Progenitor cell of endocrine pancreas (in vitro differentiated cells): ENCODE data around the gene MRPS22. TPM values are rescaled to one million over a fixed set of nuclear protein-coding genes. Genes with fewer than 3 reads are reported as not detected.
"Not testable (repeated sequence)": the region's sequence is repeated elsewhere in the genome, so short reads cannot be mapped to it uniquely, and the experiment has no call there.

ENCODE experiments used
- DNase-seq: peaks from one replicate; pipeline ENCODE4 v3.0.0; 2021; ENCODE audit warnings: low spot score; ENCODE audit not compliant: unreplicated experiment
- H3K27ac Mint-ChIP-seq: 2 replicates; pipeline ENCODE4 v1.8.0; 2021; ENCODE audit warnings: mild to moderate bottlenecking, moderate library complexity, mixed read lengths
- H3K27me3 Mint-ChIP-seq: 2 replicates; pipeline ENCODE4 v1.8.0; 2021; ENCODE audit warnings: mixed read lengths
- H3K36me3 Mint-ChIP-seq: 2 replicates; pipeline ENCODE4 v1.8.0; 2022; ENCODE audit warnings: mixed read lengths; ENCODE audit not compliant: insufficient read depth
- H3K4me1 Mint-ChIP-seq: 2 replicates; pipeline ENCODE4 v1.8.0; 2021; ENCODE audit warnings: low read depth, mixed read lengths
- H3K4me3 Mint-ChIP-seq: 2 replicates; pipeline ENCODE4 v1.8.0; 2021; ENCODE audit warnings: low read depth, mild to moderate bottlenecking, moderate library complexity, mixed read lengths
- H3K9me3 Mint-ChIP-seq: 2 replicates; pipeline ENCODE4 v1.8.0; 2021; ENCODE audit warnings: low read depth, mixed read lengths
- CTCF ChIP-seq: fragments of 200-600 bp; sonication (generic); IDR thresholded peaks from one replicate; pipeline ENCODE4 v1.5.0; 2021; ENCODE audit warnings: antibody characterized with exemption, mild to moderate bottlenecking; ENCODE audit not compliant: unreplicated experiment
- total RNA-seq: library from RNA; stranded (reverse); gene quantifications from 2 replicates; pipeline ENCODE4 v1.2.1, GENCODE V29; 2021

Gene MRPS22
- total RNA-seq, 1 donor from 2014 or later = 39.5 TPM

GRCh38 chr3:139377378-139377777 is 33.6 kb downstream of the MRPS22 start:
- Mint-ChIP-seq H3K36me3 (peaks cover 38% of the 10 kb centered on the region), H3K9me3 (no peaks in the 10 kb centered on the region), H3K4me3 (no peak overlapping the region), H3K27ac (no peak overlapping the region), H3K27me3 (no peaks in the 10 kb centered on the region), H3K4me1 (no peaks in the 10 kb centered on the region)
- no peak for TF ChIP-seq CTCF
- no peak for DNase-seq

GRCh38 chr3:139378587-139379241 is 34.9 kb downstream of the MRPS22 start:
- Mint-ChIP-seq H3K27me3 (no peaks in the 10 kb centered on the region), H3K4me3 (no peak overlapping the region), H3K36me3 (peaks cover 31% of the 10 kb centered on the region), H3K4me1 (no peaks in the 10 kb centered on the region), H3K27ac (no peak overlapping the region), H3K9me3 (no peaks in the 10 kb centered on the region)
- DNase-seq = no peak
- no peak for TF ChIP-seq CTCF

GRCh38 chr3:139380575-139380974 is 36.8 kb downstream of the MRPS22 start:
- Mint-ChIP-seq H3K27ac (no peak overlapping the region), H3K9me3 (no peaks in the 10 kb centered on the region), H3K4me3 (no peak overlapping the region), H3K27me3 (no peaks in the 10 kb centered on the region), H3K4me1 (no peaks in the 10 kb centered on the region), H3K36me3 (peaks cover 22% of the 10 kb centered on the region)
- no peak for TF ChIP-seq CTCF
- DNase-seq = no peak

GRCh38 chr3:139382291-139382690 is 38.5 kb downstream of the MRPS22 start:
- not testable (repeated sequence) for H3K9me3 Mint-ChIP-seq, H3K27ac Mint-ChIP-seq, H3K4me1 Mint-ChIP-seq

GRCh38 chr3:139388077-139388476 is 44.3 kb downstream of the MRPS22 start:
- no peak for TF ChIP-seq CTCF
- Mint-ChIP-seq H3K36me3 (no peaks in the 10 kb centered on the region), H3K27ac (no peak overlapping the region), H3K9me3 (no peaks in the 10 kb centered on the region), H3K27me3 (no peaks in the 10 kb centered on the region), H3K4me1 (peaks cover 18% of the 10 kb centered on the region), H3K4me3 (peak overlapping the region; percentile 65)
- DNase-seq = no peak

More at GRCh38 chr3:139382291-139382690, 38.5 kb downstream of the MRPS22 start:
- DNase-seq, H3K4me3 Mint-ChIP-seq, H3K27me3 Mint-ChIP-seq: not testable (repeated sequence)
- H3K36me3 Mint-ChIP-seq = peaks cover 19% of the 10 kb centered on the region
